HG03175 (cell line): Measurements from ENCODE around the gene WSB1.
"Not testable (repeated sequence)": the region's sequence is repeated elsewhere in the genome, so short reads cannot be mapped to it uniquely, and the experiment has no call there.

Source experiments
- ATAC-seq: cut with Tn5 transposase; IDR thresholded peaks from one replicate; pipeline ENCODE4 v1.9.1; 2021; ENCODE audit warnings: mild to moderate bottlenecking, moderate library complexity; ENCODE audit not compliant: unreplicated experiment

Gene WSB1

DNA sequence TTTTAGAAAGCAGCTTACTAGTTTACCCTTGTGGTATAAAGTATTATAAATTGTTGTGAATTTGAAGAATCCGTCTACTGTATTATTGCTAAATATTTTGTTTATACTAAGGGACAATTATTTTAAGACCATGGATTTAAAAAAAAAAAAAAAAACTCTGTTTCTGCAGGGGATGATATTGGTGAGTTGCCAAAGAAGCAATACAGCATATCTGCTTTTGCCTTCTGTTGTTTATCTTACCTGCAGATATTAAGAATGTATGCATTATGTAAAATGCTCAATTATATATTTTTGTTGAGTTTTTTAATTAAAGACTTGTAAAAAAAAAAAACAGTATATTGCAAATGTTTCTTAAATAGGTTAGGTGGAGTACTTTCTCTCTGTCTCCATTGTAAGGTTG lies 19.4 kb downstream of the WSB1 start:
- ATAC-seq: no peak

GRCh38 chr17:27315322-27315721 lies 21.4 kb downstream of the WSB1 start:
- no peak for ATAC-seq

GRCh38 chr17:27315796-27316465 lies 22.0 kb downstream of the WSB1 start:
- ATAC-seq: no peak

- ATAC-seq: no peak
These were observed 24.3 kb downstream of the WSB1 start for GRCh38 chr17:27318228-27318627.

GRCh38 chr17:27318633-27319032 lies 24.7 kb downstream of the WSB1 start:
- no peak for ATAC-seq

GRCh38 chr17:27319541-27320221 lies 25.8 kb downstream of the WSB1 start:
- no peak for ATAC-seq

DNA sequence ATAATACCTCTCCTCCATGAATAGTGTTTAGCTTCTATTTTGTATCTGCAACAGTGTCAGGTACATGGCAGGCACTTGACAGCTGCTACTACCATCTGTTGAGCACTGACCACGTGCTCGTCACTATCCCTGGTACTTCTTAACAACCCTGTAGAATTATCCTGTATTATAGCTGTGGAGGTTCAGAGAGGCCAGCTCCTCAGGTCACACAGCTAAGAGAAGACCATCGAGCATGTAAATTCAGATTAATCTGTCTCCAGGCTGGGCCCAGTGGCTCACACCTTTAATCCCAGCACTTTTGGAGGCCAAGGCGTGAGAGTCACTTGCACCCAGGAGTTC lies 26.3 kb downstream of the WSB1 start:
- ATAC-seq: no peak

DNA sequence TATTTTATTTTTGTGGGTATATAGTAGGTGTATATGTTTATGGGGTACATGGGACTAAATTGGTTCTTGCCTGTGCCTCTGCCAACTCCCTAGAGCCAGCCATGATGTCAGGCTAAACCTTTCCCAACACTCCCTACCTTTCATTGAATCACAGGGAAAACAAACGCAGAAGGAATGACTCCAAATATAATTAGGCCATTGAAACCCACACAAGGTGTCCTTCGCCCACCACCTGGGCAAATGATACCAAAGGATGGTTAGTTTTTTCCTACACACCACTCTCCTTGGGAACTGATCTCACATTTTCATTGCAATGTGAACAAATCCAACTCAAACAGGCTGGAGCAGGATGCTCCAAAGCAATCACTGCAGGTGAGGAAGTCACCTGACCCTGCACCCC lies 27.5 kb downstream of the WSB1 start:
- no peak for ATAC-seq

- ATAC-seq: no peak
These were observed 28.1 kb downstream of the WSB1 start for GRCh38 chr17:27322026-27322425.

- no peak for ATAC-seq
These were observed 29.0 kb downstream of the WSB1 start for GRCh38 chr17:27322690-27323508.

DNA sequence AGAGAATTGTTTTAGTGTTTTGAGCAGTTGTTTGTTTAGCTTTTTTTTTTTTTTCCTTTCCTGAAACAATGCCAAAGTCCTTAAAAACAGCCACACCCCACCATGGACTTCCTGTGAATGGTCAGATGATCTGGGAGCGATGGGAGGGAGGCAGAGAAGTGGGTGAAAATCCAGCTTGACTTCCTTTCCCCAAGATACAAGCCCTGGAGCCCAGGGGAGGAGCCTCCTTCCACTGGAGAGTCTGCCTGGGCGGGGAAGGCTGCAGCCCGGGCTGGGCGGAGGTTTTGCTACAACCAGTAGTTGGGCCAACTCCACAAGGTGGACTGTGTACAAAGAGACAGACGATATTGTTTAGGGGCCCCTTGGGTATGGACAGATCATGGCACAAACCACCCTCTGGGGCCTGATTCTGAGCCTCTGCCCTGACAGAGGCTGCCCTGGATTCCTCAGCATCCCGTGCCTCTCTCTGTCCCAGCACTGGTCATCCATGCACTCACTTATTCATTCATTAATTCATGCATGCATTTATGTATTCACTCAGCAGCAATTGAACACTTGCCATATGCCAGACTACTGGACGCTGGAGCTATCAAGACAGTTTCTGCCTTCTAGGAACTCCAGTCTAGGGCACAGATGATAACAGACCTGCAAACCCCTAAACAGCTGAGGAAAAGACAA lies 29.8 kb downstream of the WSB1 start:
- no peak for ATAC-seq

GRCh38 chr17:27324771-27325339 lies 30.9 kb downstream of the WSB1 start:
- no peak for ATAC-seq

GRCh38 chr17:27326051-27326450 lies 32.1 kb downstream of the WSB1 start:
- no peak for ATAC-seq

GRCh38 chr17:27326585-27326984 lies 32.7 kb downstream of the WSB1 start:
- ATAC-seq: no peak

DNA sequence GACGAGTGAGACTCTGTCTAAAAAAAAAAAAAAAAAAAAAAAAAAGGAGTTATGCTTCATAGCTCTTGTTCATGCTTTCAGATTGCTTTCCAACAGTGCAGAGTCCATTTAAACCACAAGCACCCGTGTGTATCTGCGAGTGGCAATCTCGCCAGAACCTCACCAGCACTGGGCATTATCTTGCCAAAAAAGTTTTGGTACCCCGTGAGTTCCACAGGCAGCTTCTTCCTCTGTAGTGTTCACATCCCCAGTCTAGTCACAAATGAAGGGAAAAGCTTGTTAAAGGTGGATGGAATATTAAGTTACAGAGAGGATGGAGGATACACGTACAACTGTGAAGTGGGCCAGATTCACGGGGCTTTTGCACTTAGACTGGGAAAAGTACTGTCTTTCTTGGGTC lies 33.5 kb downstream of the WSB1 start:
- ATAC-seq: no peak

- ATAC-seq: no peak
These were observed 34.0 kb downstream of the WSB1 start for GRCh38 chr17:27327871-27328270.

- not testable (repeated sequence) for ATAC-seq
These were observed 34.8 kb downstream of the WSB1 start for GRCh38 chr17:27328686-27329085.

- no peak for ATAC-seq
These were observed 35.4 kb downstream of the WSB1 start for GRCh38 chr17:27329146-27329805.

DNA sequence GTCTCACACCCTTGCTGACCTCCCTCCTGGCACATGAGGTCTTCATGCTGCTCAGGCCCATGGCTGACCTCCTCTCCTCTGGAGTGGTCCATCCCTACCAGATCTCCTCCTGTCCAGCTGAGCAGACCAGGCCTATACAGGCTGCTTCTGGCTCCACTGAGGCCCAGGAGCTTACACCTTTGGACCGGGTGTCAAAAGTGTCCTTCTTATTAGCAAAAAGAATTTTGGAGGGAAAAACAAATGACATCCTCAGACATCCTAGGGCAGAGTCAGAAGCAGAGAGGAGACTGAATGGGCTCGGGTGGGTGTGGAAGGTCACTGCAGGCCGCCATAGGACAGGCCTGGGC lies 38.1 kb downstream of the WSB1 start:
- ATAC-seq: no peak

- ATAC-seq: peak; percentile 90
These were observed 38.8 kb downstream of the WSB1 start for GRCh38 chr17:27332485-27333409.
